RWPE2 (cell line): ENCODE data around the gene UVSSA.
A peak's percentile ranks its signal among the peaks of the same experiment; 100 is the strongest.

Experiments
- ATAC-seq: fragments of 200-7000 bp; cut with Tn5 transposase; 3 replicates; pipeline ENCODE4 v1.9.1; 2021; ENCODE audit warnings: low read depth
- DNase-seq: peaks from one replicate; pipeline ENCODE4 v3.0.0-alpha.2; 2020; ENCODE audit warnings: low spot score
- H3K27ac ChIP-seq: fragments of 450-650 bp; 2 replicates; pipeline ENCODE4 v1.5.1; 2017; ENCODE audit warnings: mild to moderate bottlenecking; ENCODE audit not compliant: poor library complexity, severe bottlenecking
- H3K27me3 ChIP-seq: fragments of 250-450 bp; sonication (Bioruptor Pico); 2 replicates; pipeline ENCODE4 v1.5.1; 2021; ENCODE audit warnings: mild to moderate bottlenecking, moderate library complexity; ENCODE audit not compliant: insufficient read depth, poor library complexity, severe bottlenecking
- H3K36me3 ChIP-seq: fragments of 250-450 bp; sonication (Bioruptor Pico); 2 replicates; pipeline ENCODE4 v1.5.1; 2020; ENCODE audit warnings: low read depth, mild to moderate bottlenecking, moderate library complexity
- H3K4me1 ChIP-seq: fragments of 250-450 bp; sonication (Bioruptor Pico); 2 replicates; pipeline ENCODE4 v1.5.1; 2021; ENCODE audit warnings: mild to moderate bottlenecking, moderate library complexity; ENCODE audit not compliant: insufficient read depth, poor library complexity, severe bottlenecking
- H3K4me3 ChIP-seq: fragments of 250-450 bp; sonication (Bioruptor Pico); 2 replicates; pipeline ENCODE4 v1.5.1; 2021; ENCODE audit warnings: mild to moderate bottlenecking, moderate library complexity; ENCODE audit not compliant: severe bottlenecking
- H3K9me3 ChIP-seq: fragments of 250-450 bp; sonication (Bioruptor Pico); 2 replicates; pipeline ENCODE4 v1.5.1; 2021; ENCODE audit warnings: mild to moderate bottlenecking, moderate library complexity; ENCODE audit not compliant: severe bottlenecking
- CTCF ChIP-seq: fragments of 450-650 bp; IDR thresholded peaks from one replicate; pipeline ENCODE4 v1.5.1; 2017; ENCODE audit warnings: mild to moderate bottlenecking, moderate library complexity; ENCODE audit not compliant: poor library complexity, severe bottlenecking

UVSSA gene

GRCh38 chr4:1375051-1375721 is 28.2 kb downstream of the UVSSA start:
- H3K27me3 ChIP-seq: no peaks in the 10 kb centered on the region
- DNase-seq (peak; percentile 58), ATAC-seq (no peak)
- H3K36me3 ChIP-seq: peaks cover 8% of the 10 kb centered on the region
- H3K4me1 ChIP-seq: no peaks in the 10 kb centered on the region
- H3K9me3 ChIP-seq: no peaks in the 10 kb centered on the region
- no peak for TF ChIP-seq CTCF
- H3K27ac ChIP-seq: no peak overlapping the region
- no peak overlapping the region for H3K4me3 ChIP-seq

- ATAC-seq: no peak
- DNase-seq: peak; percentile 45
- H3K4me3 ChIP-seq: no peak overlapping the region
- no peaks in the 10 kb centered on the region for H3K27me3 ChIP-seq
- no peak for TF ChIP-seq CTCF
- peaks cover 8% of the 10 kb centered on the region for H3K36me3 ChIP-seq
- no peaks in the 10 kb centered on the region for H3K4me1 ChIP-seq
- no peak overlapping the region for H3K27ac ChIP-seq
- H3K9me3 ChIP-seq: no peaks in the 10 kb centered on the region
Measured at GRCh38 chr4:1375761-1376322, 28.8 kb downstream of the UVSSA start.

- Histone ChIP-seq H3K27ac (no peak overlapping the region), H3K27me3 (no peaks in the 10 kb centered on the region), H3K4me3 (no peak overlapping the region), H3K9me3 (no peaks in the 10 kb centered on the region), H3K36me3 (peaks cover 8% of the 10 kb centered on the region), H3K4me1 (no peaks in the 10 kb centered on the region)
- ATAC-seq (no peak), DNase-seq (peak; percentile 61)
- no peak for TF ChIP-seq CTCF
Measured at GRCh38 chr4:1376391-1376840, 29.4 kb downstream of the UVSSA start.

- DNase-seq (peak; percentile 64), ATAC-seq (no peak)
- H3K4me1 ChIP-seq: no peaks in the 10 kb centered on the region
- no peak overlapping the region for H3K4me3 ChIP-seq
- no peak for TF ChIP-seq CTCF
- H3K27ac ChIP-seq: no peak overlapping the region
- no peaks in the 10 kb centered on the region for H3K9me3 ChIP-seq
- H3K27me3 ChIP-seq: no peaks in the 10 kb centered on the region
- peaks cover 7% of the 10 kb centered on the region for H3K36me3 ChIP-seq
Measured at GRCh38 chr4:1376841-1377605, 30.0 kb downstream of the UVSSA start.
